ENCODE data around the gene C17orf75.

DNA sequence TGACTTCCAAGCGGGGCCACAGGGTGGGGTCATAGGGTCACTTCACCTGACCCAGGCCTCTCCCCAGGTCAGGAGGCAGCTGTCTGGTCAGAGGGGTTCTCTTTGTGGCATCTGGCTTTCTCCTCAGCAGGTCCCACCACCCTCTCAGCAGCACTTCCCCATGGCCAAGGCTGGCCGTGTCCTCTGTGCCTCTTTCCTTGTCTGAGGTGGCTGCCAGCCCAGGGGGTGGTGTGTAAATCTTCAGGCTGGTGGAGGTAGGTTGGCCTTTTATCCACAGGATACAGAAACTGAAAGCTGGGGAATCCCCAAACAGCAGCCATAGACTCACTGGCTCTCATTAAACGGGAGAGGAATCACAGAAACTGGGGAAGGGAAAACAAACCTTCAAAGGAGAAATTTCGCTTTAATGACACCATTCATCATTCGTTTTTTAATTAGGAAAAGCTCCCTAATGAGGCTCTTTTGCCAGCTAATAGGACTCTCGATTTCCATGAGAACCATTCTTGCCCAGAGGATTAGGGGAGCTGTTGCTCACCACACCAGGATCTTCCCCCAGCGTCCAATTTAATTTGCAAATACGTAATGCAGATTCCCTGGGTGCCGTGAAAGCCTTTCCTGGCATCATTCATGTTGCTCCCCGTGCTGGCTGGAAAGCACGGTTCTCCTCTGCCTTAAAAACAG, 18.0 kb downstream of the C17orf75 start:
- TF ChIP-seq, protein P1, sequence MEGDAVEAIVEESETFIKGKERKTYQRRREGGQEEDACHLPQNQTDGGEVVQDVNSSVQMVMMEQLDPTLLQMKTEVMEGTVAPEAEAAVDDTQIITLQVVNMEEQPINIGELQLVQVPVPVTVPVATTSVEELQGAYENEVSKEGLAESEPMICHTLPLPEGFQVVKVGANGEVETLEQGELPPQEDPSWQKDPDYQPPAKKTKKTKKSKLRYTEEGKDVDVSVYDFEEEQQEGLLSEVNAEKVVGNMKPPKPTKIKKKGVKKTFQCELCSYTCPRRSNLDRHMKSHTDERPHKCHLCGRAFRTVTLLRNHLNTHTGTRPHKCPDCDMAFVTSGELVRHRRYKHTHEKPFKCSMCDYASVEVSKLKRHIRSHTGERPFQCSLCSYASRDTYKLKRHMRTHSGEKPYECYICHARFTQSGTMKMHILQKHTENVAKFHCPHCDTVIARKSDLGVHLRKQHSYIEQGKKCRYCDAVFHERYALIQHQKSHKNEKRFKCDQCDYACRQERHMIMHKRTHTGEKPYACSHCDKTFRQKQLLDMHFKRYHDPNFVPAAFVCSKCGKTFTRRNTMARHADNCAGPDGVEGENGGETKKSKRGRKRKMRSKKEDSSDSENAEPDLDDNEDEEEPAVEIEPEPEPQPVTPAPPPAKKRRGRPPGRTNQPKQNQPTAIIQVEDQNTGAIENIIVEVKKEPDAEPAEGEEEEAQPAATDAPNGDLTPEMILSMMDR (conservative IDR thresholded peaks at IDR 0.05; ENCODE audit: low read length): no peak
- TF ChIP-seq EZH2phosphoT487 (IDR thresholded peaks at IDR 0.05; ENCODE audit: borderline replicate concordance): no peak

Measured in Loucy (cell line).